Measurements from ENCODE around the gene ABHD1.

DNA sequence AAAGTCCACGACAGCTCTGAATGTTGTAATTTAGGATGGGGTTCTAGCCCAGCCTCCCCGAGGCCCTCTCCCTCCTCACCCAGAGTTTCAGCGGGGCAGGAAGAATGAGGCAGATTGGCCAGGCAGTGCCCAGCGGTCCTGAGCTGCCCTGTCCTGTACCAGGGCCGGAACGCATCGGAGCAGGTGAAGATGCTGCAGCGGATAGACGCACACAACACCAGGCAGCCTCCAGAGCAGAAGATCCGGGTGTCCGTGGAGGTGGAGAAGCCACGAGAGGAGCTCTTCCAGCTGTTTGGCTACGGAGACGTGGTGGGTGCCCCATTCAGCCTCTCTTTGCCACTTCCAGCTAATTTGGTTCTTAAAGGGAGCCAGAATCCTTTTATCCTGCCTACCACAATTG is 26.3 kb upstream of the ABHD1 start:
- no peak for TF ChIP-seq CTCF (conservative IDR thresholded peaks at IDR 0.05; ENCODE audit: low read depth in 2 of 2)
- no peak for TF ChIP-seq ZNF114 (CRISPR knock-in tag; IDR thresholded peaks at IDR 0.05)

Data from GM23338 (cell line).